Uterus (tissue), 2 donors: ENCODE data around the gene RTKN.

Experiments used
- CTCF ChIP-seq, 4 experiments: fragments of 200-600 bp in 2 of 4; fragments of 450-650 bp in 2 of 4; sonication (generic) in 2 of 4; IDR thresholded peaks; one replicate each; pipeline ENCODE4 v1.5.1; 2016 to 2019; ENCODE audit warnings: antibody characterized with exemption in 4 of 4, mild to moderate bottlenecking in 2 of 4, moderate library complexity in 1 of 4
- POLR2A ChIP-seq, 2 donors: fragments of 450-650 bp; IDR thresholded peaks; one replicate each; pipeline ENCODE4 v1.6.1; 2016; ENCODE audit warnings: antibody characterized with exemption in 2 of 2, mild to moderate bottlenecking in 1 of 2, moderate library complexity in 1 of 2

- TF ChIP-seq POLR2A (IDR thresholded peaks at IDR 0.05) (no peak), CTCF (IDR thresholded peaks at IDR 0.05) (no peak)
Observed at GRCh38 chr2:74447230-74447999, 5.7 kb upstream of the RTKN start.
